Measurements from ENCODE around the gene FNDC1.
A peak's percentile ranks its signal among the peaks of the same experiment; 100 is the strongest.

Gene FNDC1

DNA sequence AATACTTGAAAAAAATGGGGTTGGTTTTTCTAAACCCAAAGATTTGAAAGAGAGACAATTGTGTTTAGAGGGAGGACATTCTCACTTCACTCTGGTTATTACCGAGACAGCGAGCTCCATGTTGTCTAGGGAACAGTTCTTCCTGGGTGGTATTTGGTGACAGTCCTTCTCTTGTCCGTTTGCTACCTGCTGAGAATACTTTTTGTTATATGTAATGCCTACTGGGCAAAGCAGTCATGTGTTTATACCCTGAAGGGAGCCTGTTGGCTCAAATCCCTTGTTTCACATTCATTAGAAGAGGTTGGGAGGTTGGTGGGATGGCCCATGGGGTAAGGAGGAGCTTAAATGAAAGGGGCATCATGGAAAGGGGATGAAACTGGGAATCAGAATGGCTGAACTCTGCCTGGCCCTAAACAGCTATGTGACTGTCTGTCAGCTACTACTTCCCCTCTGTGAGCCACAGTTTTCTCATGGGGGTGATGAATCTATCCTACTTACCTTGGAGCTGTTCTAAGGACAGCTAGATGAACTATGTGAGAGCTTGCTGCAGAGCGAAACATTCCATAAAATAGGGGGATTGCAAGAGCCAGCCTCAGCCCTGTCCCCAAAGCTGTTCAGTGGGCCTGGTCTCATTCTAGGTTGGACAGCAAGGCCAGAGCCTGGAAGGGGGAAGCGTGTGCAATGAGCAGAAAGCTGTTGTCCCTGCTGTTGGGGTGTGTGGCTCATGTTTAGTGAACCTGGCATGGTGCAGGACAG lies 43.5 kb downstream of the FNDC1 start:
- no peak for DNase-seq

DNA sequence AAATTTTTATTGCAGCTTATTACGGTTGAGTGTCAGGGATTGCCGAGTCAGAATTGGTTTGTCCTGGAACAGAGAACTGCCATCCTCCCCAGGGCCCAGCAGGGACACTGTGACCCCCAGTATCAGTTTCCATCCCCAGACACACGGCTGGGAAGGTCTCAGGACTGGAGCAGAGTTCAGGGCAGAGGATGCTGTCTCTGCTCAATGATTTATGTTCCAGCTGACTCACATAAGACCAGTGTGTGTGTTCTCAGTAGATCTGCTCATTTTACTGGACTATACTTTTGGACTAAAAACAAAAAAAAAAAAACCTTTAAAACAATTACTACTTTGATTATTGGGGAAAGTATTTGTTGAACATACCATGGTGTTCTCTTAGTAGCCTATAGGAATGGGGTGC lies 44.2 kb downstream of the FNDC1 start:
- no peak for DNase-seq

DNA sequence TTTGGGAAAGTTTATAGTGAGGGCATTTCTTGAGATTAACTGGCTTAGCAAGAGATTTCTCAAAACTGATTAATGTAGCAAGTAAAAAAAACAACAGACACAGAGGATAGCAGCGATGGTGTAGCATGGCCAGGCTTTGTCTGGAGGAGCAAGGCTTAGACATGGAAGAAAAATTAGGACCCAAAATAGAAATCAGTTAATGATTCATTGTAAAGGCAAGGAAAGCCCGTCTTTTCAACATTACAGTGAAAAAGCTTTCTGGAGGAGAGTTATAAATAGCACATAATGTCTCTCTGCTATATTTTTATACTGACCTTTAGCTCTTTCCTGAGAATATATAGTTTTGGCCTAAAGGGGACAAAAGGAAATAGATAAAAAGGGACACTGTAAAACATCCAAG lies 45.1 kb downstream of the FNDC1 start:
- peak; percentile 19 for DNase-seq

DNA sequence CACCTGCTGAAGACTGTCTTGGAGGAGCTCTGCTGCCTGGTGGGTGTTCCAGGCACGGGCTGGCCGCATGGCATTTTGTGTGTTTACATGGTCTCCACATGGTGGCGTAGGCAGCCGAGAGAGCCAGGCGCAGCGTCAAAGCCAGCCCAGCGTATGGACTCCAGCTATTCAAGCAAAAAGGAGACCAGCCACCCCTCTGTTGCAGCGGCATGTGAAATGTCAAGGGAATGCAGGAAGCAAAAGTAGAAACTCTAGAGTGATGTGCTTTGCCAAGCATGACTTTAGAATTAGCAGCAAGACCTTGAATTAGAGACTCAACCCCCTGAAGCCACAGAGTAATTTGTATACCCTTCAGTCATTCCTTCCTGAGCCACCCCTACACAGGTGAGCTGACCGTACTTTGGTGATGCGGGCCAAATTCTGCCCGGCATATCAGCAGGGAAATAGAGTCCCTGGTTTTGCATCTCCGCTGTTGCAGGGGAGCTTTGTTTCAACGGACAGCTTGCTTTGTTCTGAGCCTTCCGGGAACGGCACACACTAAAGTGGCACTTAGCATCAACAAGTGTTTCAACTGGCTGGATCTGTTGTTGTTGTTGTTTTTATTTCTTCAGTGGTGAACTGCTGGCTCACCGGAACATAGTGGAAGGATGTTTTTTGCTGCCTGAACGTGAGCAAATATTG lies 48.5 kb downstream of the FNDC1 start:
- peak; percentile 48 for DNase-seq

DNA sequence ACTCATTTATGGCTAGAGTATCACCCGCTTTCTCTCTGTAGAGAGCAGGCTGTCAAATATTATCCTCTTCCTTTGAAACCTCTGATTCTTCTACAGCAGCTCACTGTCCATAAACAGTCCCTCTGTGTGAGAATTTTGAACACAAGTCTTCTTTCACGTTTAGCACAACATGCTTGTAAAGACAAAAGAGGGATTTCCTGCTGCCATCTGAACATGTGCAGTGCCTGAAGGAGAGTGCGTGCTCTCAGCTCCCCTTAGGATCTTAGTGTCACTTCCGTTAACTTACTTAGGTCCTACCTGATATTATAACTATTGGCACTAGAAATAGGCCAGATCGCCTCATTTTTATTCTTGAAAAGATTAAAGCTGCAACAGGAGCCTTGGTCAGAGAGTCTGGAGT lies 50.9 kb downstream of the FNDC1 start:
- no peak for DNase-seq

DNA sequence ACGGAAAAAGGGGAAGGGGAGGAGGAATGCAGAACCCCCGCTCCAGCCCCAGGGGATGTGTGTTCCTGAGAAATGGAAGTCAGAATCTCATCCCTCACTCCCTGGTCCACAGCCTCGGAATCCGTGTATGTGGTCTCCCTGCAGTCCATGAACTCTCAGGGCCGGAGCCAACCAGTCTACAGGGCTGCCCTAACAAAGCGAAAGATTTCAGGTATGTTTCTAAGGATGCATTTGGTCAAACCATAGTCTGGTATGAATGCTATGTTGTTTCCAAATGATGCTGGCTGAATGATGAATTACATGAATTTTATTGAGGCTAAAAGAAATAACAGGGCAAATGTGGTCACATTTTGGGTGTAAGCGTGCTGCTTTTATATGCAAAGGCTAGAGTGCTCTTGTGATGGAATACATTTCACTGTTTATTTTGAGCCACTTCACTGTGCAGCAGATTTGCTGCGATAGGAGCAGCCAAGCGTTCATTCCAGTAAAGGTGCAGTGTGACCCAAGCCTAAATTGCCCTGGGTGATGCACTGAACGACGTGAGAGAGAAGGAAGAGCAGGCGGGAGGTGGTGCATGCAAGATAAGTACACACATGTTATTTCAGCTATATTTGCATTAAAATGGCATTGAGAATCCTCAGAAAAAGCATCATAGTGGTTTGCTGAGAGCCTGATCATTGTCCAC lies 52.4 kb downstream of the FNDC1 start:
- no peak for DNase-seq

DNA sequence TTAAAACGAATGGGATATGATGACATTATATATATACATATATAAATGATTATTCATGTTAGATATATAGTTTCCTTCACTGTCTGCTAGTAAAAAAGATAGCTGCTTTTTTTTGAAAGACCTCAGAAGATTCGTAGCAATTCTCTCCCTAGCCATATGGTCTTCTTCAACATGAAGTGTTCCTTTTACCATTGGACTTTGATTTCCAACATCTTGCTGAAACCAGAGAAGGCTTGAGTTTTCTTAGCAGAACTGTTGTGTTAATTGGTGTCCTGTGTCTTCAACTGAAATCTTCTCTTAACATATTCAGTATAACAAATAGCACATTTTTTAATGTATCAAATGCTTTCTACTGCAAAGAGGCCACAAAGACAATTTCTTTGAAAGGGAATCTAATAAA lies 55.3 kb downstream of the FNDC1 start:
- DNase-seq, result no peak

- DNase-seq, result no peak
Observed at GRCh38 chr6:159229651-159230051, 60.5 kb downstream of the FNDC1 start.

DNA sequence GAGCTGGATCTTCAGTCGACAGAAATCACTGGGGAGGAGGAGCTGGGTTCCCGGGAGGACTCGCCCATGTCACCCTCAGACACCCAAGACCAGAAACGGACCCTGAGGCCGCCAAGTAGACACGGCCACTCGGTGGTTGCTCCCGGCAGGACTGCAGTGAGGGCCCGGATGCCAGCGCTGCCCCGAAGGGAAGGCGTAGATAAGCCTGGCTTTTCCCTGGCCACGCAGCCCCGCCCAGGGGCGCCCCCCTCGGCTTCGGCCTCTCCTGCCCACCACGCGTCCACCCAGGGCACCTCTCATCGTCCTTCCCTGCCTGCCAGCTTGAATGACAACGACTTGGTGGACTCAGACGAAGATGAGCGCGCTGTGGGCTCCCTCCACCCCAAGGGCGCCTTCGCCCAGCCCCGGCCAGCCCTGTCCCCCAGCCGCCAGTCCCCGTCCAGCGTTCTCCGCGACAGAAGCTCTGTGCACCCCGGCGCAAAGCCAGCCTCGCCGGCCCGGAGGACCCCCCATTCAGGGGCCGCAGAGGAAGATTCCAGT lies 63.0 kb downstream of the FNDC1 start:
- no peak for DNase-seq

- no peak for DNase-seq
Observed at GRCh38 chr6:159232751-159233150, 63.6 kb downstream of the FNDC1 start.

- no peak for DNase-seq
Observed at GRCh38 chr6:159233365-159234101, 64.3 kb downstream of the FNDC1 start.

GRCh38 chr6:159234102-159234553 lies 64.9 kb downstream of the FNDC1 start:
- DNase-seq, result no peak

DNA sequence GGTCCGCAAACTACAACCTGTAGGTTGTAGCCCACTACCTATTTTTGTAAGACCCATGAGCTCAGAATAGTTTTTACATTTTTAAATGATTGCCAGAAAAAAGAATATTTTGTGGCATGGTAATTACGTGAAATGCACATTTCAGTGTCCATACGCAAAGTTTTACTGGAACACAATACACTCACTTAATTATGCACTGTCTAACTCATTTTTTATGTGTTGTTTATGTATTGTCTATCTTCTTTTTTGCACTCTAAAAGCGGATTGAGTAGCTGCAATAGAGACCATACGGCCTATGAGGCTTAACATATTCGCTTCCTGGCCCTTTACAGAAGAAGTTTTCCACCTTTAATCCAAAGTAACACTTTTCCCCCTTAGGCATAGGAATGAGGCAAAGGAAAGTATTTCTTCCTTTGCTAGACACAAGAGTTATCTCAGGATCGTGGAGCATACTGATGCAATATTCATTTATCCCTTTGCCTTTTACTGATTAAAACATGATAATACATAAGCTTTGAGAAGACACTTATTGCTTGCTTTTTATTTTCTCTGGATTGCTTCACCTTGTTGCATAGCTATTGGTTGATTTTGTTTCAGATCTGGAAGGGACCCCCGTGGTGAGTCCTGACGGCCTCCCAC lies 69.8 kb downstream of the FNDC1 start:
- no peak for DNase-seq

DNA sequence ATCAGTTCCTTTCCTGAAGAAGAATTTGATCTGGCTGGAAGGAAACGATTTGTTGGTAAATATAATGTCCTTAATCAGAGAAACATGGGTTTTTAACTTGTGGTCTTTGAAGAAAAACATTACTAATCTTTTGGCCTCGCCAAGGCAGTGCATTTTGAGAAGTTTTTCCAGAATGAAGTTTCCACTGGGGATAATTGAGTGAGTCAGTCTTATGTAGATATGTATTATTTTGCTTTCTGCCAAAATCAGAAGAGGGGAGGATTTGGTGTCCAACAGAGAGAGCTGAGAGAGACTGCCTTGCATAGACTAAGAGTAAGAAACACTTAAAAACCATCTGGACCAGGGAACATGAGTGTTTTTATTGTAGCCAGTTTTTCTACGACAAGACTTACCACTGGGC lies 79.9 kb downstream of the FNDC1 start:
- peak; percentile 36 for DNase-seq

DNA sequence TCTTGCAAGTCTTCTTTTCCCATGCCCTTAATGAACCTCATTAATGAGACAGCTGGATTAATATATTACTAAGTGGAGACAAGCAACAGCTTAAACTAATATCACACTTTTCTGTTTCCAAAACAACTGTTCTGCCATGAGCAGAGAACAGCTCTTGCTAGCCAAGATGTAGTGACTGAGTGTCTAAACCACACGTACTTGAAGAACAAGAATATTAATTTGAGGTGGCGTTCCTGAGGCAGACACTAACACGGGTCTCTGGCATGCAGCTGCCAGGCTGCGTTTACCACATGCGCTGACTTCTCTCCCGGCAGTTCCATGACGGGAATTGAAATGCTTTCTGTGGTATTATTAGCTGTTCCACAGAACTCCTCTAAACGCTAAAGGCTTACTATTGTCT lies 80.6 kb downstream of the FNDC1 start:
- peak; percentile 21 for DNase-seq

DNA sequence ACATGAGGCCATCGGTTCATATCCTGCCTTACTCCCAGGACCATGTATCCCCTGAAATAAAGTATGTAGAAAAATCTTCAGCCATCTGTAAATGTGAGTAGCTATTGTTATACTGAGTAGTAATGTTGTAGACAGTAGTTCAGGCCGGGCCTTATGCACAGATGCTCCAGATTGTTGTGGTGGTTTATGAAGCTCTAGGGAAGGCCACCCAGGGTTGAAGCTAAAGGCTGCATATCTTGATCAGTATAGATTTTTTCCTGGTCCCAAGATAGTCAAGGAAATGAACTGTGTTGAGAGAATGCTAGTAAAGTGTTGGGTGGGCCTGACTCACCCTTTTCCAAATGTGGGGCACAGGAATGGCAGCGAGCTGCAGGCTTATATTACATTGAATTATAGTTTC lies 81.4 kb downstream of the FNDC1 start:
- DNase-seq, result no peak

- DNase-seq, result peak; percentile 53
Observed at GRCh38 chr6:159252955-159253508, 83.8 kb downstream of the FNDC1 start.

DNA sequence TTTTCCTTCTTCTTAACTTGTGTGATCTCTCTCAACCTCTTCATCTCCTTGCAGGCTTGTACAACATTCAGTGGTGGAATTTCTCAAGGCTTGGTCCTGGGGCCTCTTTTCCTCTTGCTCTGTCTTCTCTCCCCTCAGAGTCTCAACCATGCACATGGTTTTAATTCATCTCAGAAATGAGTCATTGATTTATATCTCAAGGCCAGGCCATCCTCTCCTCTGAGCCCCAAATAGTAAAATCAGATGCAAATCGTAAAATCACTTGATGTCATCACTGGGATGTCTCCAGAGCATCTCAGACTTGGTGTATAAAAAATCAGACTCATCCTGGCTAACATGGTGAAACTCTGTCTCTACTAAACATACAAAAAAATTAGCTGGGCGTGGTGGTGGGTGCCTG lies 85.0 kb downstream of the FNDC1 start:
- DNase-seq, result no peak

DNA sequence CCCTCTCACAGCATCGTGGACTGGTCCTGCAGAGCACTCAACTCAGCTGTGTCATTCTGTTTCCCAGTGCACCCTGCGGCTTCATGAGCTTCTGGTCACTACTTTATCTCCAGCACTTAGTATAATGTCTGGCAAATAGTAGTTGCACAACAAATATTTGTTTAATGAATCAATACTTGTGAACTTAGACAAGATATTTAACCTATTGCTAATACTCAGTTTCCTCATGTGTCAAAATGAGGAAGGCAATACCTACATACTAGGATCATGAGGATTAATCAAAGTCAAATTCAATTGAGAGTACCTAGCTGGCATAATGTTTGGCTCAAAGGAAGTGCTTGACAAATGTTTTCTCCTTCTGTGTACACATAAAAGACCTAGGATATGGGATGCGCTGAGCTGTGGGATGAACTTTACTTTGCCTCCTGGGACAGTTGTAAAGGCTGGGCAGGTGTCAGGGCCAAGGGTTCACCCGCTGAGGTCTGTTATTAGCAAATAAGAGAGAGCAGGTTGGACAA lies 86.3 kb downstream of the FNDC1 start:
- no peak for DNase-seq

- DNase-seq, result no peak
Observed at GRCh38 chr6:159256128-159256527, 86.9 kb downstream of the FNDC1 start.

- DNase-seq, result no peak
Observed at GRCh38 chr6:159257846-159258245, 88.6 kb downstream of the FNDC1 start.

Measured in fibroblast of skin of back (primary cell).